GM12874 (cell line): ENCODE results near the gene NCCRP1.
"Not testable (repeated sequence)": the region's sequence is repeated elsewhere in the genome, so short reads cannot be mapped to it uniquely, and the experiment has no call there.

Source experiments
- CTCF ChIP-seq: IDR thresholded peaks from 2 replicates; pipeline ENCODE4 v1.5.1; 2011; ENCODE audit warnings: low read depth, mild to moderate bottlenecking, control low read depth, low read length, moderate library complexity; ENCODE audit not compliant: insufficient read depth

Gene NCCRP1

GRCh38 chr19:39237200-39238184, 40.7 kb downstream of the NCCRP1 start:
- no peak for TF ChIP-seq CTCF

- TF ChIP-seq CTCF = no peak
These were observed 41.4 kb downstream of the NCCRP1 start for GRCh38 chr19:39238209-39238608.

GRCh38 chr19:39238944-39239343, 42.2 kb downstream of the NCCRP1 start:
- TF ChIP-seq CTCF = no peak

GRCh38 chr19:39240421-39240820, 43.7 kb downstream of the NCCRP1 start:
- TF ChIP-seq CTCF = no peak

- TF ChIP-seq CTCF = not testable (repeated sequence)
These were observed 47.8 kb downstream of the NCCRP1 start, which contains the start of gene IFNL3 for GRCh38 chr19:39244410-39245100. IFNL3 (minus strand) TSS chr19:39245006; CDS start chr19:39244967, 39 bp downstream.

- no peak for TF ChIP-seq CTCF
These were observed 50.3 kb downstream of the NCCRP1 start for GRCh38 chr19:39246951-39247669.
